NCI-H526 (cell line): ENCODE measurements around the gene IGFL4.

Source experiments
- DNase-seq, 2 experiments: peaks; one replicate each; lab custom pipeline; 2025; lab: John Stamatoyannopoulos, UW

IGFL4 gene

GRCh38 chr19:45994456-45994997 is 46.3 kb downstream of the IGFL4 start:
- DNase-seq: no peak

DNA sequence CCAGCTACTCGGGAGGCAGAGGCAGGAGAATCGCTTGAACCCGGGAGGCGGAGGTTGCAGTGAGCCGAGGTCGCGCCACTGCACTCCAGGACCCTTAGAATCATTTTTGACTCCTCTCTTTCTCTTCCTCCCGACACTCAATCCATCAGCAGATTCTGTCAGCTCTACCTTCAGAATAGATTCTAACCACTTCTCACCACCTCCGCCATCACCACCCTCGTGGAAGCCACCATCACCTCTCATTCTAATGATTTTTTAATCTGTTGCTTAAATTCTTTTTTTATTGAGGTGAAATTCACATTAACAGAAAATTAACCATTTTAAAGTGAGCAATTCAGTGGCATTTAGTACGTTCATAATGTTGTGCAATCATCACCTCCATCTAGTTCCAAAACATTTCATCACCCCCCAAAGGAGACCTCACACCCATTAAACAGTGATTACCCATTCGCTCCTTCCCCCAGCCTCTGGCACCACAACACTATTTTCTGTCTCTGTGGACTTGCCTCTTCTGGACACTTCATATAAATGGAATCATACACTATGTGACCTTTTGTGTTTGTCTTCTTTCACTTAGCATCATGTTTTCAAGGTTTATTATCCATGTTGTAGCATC is 50.6 kb downstream of the IGFL4 start:
- no peak for DNase-seq
